Activated T-helper 1 cell treated with anti-CD3 and anti-CD28 coated beads, Interleukin-12 subunit alpha, Interleukin-12 subunit beta, Interleukin-2, Interleukin-4 antibody, amounts not matched to agents 30 ng/mL and 10 ng/mL and 1 ng/mL, durations not matched to agents 14 hours and 24 hours and 36 hours (primary cell): ENCODE results near the gene HEATR5A. TPM values are rescaled to one million over a fixed set of nuclear protein-coding genes. Genes with fewer than 3 reads are reported as not detected.
"Not testable (repeated sequence)": the region's sequence is repeated elsewhere in the genome, so short reads cannot be mapped to it uniquely, and the experiment has no call there.

Experiments
- DNase-seq: peaks from one replicate; pipeline ENCODE4 v3.0.0; 2021; ENCODE audit warnings: low spot score
- H3K27ac Mint-ChIP-seq: one replicate; pipeline ENCODE4 v1.8.0; 2021; ENCODE audit warnings: mild to moderate bottlenecking, mixed read lengths
- H3K27me3 Mint-ChIP-seq: one replicate; pipeline ENCODE4 v1.8.0; 2022; ENCODE audit warnings: mild to moderate bottlenecking, moderate library complexity, mixed read lengths; ENCODE audit not compliant: insufficient read depth
- H3K36me3 Mint-ChIP-seq: one replicate; pipeline ENCODE4 v1.8.0; 2021; ENCODE audit warnings: low read depth, mixed read lengths
- H3K4me1 Mint-ChIP-seq: one replicate; pipeline ENCODE4 v1.8.0; 2021; ENCODE audit warnings: low read depth, mixed read lengths
- H3K4me3 Mint-ChIP-seq: one replicate; pipeline ENCODE4 v1.8.0; 2021; ENCODE audit warnings: mild to moderate bottlenecking, moderate library complexity, mixed read lengths
- H3K9me3 Mint-ChIP-seq: one replicate; pipeline ENCODE4 v1.8.0; 2021; ENCODE audit warnings: mixed read lengths
- intact Hi-C: fragments of 100-400 bp; cut with micrococcal nuclease; formaldehyde crosslinking; loops from one replicate; pipeline ENCODE4 v1.15.1; 2024
- total RNA-seq: library from RNA; stranded (reverse); gene quantifications from 2 replicates; pipeline ENCODE4 v1.2.3, GENCODE V29; 2022

Gene HEATR5A
- total RNA-seq, 1 donor from 2014 or later: 26.4 TPM

GRCh38 chr14:31278883-31279282, 141.5 kb downstream of the HEATR5A start:
- Mint-ChIP-seq H3K36me3 (no peaks in the 10 kb centered on the region), H3K4me3 (no peak overlapping the region), H3K9me3 (peaks cover 26% of the 10 kb centered on the region), H3K27ac (no peak overlapping the region), H3K27me3 (no peaks in the 10 kb centered on the region), H3K4me1 (peaks cover 5% of the 10 kb centered on the region)
- no peak for DNase-seq
- intact Hi-C loops: no loop called here

GRCh38 chr14:31277085-31277484, 143.3 kb downstream of the HEATR5A start:
- intact Hi-C loops: no loop called here
- Mint-ChIP-seq H3K27ac (no peak overlapping the region), H3K27me3 (peaks cover 1% of the 10 kb centered on the region), H3K9me3 (peaks cover 27% of the 10 kb centered on the region), H3K36me3 (no peaks in the 10 kb centered on the region), H3K4me3 (no peak overlapping the region), H3K4me1 (peaks cover 12% of the 10 kb centered on the region)
- DNase-seq: no peak

DNA sequence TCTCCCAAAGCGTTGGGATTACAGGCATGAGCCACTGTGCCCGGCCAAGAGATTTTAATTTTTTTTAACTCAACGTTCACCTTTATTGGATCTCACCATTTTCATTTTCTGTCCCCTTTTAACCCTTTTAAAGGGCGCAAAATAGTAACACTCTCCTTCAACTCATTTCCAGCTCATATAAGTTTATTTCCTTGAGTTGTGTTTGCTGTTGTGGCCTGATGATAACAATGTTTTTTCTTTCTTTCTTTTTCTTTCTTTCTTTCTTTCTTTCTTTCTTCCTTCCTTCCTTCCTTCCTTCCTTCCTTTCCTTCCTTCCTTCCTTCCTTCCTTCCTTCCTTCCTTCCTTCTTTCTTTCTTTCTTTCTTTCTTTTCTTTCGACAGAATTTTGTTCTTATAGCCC, 143.9 kb downstream of the HEATR5A start:
- H3K27ac Mint-ChIP-seq, H3K36me3 Mint-ChIP-seq, intact Hi-C loops, H3K27me3 Mint-ChIP-seq, H3K4me3 Mint-ChIP-seq, DNase-seq: not testable (repeated sequence)
- H3K4me1 Mint-ChIP-seq: peaks cover 12% of the 10 kb centered on the region
- H3K9me3 Mint-ChIP-seq: peaks cover 25% of the 10 kb centered on the region

DNA sequence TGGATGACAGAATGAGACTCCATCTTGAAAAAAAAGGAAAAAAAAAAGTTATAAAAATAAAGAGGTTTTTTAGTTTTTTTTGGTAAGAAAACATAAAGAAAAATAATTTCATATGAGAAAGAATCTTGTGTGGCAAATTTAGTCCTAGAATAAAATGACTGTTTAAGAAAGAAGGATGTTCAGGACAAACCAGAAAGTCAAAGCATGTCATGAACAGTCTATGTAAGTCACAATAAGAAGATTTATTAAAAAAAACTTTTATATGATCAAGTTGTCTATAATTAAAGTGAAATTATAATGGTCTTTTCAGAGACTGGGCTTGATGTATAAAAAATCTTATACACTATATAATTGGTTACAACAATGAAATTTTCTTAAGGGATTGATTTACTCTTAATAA, 144.6 kb downstream of the HEATR5A start:
- Mint-ChIP-seq H3K9me3 (peaks cover 20% of the 10 kb centered on the region), H3K4me1 (peaks cover 12% of the 10 kb centered on the region), H3K27ac (no peak overlapping the region), H3K4me3 (no peak overlapping the region), H3K36me3 (no peaks in the 10 kb centered on the region), H3K27me3 (peaks cover 1% of the 10 kb centered on the region)
- intact Hi-C loops: no loop called here
- DNase-seq: no peak

DNA sequence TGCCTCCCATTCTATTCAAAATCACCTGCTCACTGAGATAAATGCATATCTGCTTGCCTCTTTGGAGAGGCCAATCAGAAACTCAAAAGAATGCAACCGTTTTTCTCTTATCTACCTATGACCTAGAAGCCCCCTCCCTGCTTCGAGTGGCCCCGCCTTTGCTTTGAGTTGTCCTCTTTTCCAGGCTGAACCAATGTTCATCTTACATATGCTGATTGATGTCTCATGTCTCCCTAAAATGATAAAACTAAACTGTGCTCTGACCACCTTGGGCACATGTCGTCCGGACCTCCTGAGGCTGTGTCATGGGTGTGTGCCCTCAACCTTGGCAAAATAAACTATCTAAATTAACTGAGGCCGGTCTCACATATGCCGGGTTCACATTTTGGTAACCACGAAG, 148.7 kb downstream of the HEATR5A start:
- H3K27me3 Mint-ChIP-seq: peaks cover 1% of the 10 kb centered on the region
- intact Hi-C loops: loop anchor here (5.0 kb wide), 1 partner anchor 64 kb away; the partner anchor contains the start of gene HECTD1
- DNase-seq: no peak
- peaks cover 10% of the 10 kb centered on the region for H3K9me3 Mint-ChIP-seq
- peaks cover 12% of the 10 kb centered on the region for H3K4me1 Mint-ChIP-seq
- H3K36me3 Mint-ChIP-seq: no peaks in the 10 kb centered on the region
- no peak overlapping the region for H3K27ac Mint-ChIP-seq
- no peak overlapping the region for H3K4me3 Mint-ChIP-seq

GRCh38 chr14:31270196-31270772, 150.1 kb downstream of the HEATR5A start:
- H3K27ac Mint-ChIP-seq: no peak overlapping the region
- DNase-seq: no peak
- peaks cover 1% of the 10 kb centered on the region for H3K27me3 Mint-ChIP-seq
- intact Hi-C loops: loop anchor here (1.0 to 5.0 kb wide), 2 partner anchors 63 to 86 kb away; partner anchors contain the start of gene HECTD1
- no peaks in the 10 kb centered on the region for H3K36me3 Mint-ChIP-seq
- H3K4me3 Mint-ChIP-seq: no peak overlapping the region
- peaks cover 12% of the 10 kb centered on the region for H3K4me1 Mint-ChIP-seq
- peaks cover 5% of the 10 kb centered on the region for H3K9me3 Mint-ChIP-seq

GRCh38 chr14:31269634-31270195, 150.6 kb downstream of the HEATR5A start:
- peaks cover 12% of the 10 kb centered on the region for H3K4me1 Mint-ChIP-seq
- H3K27me3 Mint-ChIP-seq: peaks cover 1% of the 10 kb centered on the region
- H3K4me3 Mint-ChIP-seq: no peak overlapping the region
- H3K27ac Mint-ChIP-seq: no peak overlapping the region
- intact Hi-C loops: loop anchor here (1.0 to 5.0 kb wide), 2 partner anchors 62 to 87 kb away; partner anchors contain the start of gene HECTD1
- no peaks in the 10 kb centered on the region for H3K36me3 Mint-ChIP-seq
- H3K9me3 Mint-ChIP-seq: peaks cover 5% of the 10 kb centered on the region
- DNase-seq: no peak

DNA sequence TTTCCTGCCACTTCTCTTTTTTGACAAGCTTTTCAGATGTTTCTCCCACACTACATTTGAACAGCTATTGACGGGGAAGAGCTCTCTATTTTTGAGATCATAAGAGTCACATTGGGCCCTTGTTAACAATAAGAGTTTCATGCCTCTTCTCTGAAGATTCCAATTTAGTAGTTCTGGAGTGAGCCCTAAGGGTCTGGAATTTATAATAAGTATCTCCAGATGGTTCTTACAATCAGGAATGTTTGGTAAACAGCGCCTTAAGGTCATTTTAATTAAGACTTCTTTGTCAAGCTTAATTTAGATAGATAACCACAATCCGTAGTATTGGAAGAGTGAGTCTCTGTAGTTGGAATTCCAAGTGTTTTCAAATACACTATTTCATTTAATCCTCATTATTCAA, 152.1 kb downstream of the HEATR5A start:
- no peaks in the 10 kb centered on the region for H3K9me3 Mint-ChIP-seq
- peaks cover 6% of the 10 kb centered on the region for H3K4me1 Mint-ChIP-seq
- no peak overlapping the region for H3K27ac Mint-ChIP-seq
- H3K4me3 Mint-ChIP-seq: no peak overlapping the region
- intact Hi-C loops: no loop called here
- peaks cover 1% of the 10 kb centered on the region for H3K27me3 Mint-ChIP-seq
- DNase-seq: no peak
- no peaks in the 10 kb centered on the region for H3K36me3 Mint-ChIP-seq

DNA sequence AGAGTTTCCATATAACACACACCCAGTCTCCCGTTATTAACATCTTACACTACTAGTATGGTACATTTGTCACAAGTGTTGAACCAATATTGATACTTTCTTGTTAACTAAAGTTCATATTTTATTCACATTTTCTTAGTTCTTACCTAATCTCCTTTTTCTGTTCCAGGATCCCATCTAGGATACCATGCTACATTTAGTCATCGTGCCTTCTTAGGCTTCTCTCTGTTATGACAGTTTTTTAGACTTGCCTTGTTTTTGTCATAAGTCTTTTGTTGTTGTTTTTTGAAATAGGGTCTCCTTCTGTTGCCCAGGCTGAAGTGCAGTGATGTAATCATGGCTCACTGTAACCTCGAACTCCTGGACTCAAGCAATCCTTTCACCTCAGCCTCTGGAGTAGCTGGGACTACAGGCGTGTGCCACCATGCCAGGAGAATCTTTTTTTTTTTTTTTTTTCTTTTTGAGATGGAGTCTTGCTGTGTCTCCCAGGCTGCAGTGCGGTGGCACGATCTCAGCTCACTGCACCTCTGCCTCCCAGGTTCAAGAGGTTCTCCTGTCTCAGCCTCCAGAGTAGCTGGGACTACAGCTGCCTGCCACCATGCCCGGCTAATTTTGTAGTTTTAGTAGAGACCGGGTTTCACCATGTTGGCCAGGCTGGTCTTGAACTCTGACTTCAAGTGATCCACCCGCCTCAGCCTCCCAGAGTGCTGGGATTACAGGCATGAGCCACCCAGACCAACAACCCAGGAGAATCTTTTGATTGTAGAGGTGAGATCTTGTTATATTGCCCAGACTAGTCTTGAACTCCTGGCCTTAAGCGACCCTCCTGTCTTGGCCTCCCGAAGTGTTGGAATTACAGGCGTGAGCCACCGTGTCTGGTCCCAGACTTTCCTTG, 153.7 kb downstream of the HEATR5A start:
- peaks cover 3% of the 10 kb centered on the region for H3K27me3 Mint-ChIP-seq
- no peaks in the 10 kb centered on the region for H3K36me3 Mint-ChIP-seq
- no peaks in the 10 kb centered on the region for H3K9me3 Mint-ChIP-seq
- H3K4me3 Mint-ChIP-seq: no peak overlapping the region
- intact Hi-C loops: no loop called here
- DNase-seq: no peak
- H3K27ac Mint-ChIP-seq: no peak overlapping the region
- H3K4me1 Mint-ChIP-seq: no peaks in the 10 kb centered on the region

DNA sequence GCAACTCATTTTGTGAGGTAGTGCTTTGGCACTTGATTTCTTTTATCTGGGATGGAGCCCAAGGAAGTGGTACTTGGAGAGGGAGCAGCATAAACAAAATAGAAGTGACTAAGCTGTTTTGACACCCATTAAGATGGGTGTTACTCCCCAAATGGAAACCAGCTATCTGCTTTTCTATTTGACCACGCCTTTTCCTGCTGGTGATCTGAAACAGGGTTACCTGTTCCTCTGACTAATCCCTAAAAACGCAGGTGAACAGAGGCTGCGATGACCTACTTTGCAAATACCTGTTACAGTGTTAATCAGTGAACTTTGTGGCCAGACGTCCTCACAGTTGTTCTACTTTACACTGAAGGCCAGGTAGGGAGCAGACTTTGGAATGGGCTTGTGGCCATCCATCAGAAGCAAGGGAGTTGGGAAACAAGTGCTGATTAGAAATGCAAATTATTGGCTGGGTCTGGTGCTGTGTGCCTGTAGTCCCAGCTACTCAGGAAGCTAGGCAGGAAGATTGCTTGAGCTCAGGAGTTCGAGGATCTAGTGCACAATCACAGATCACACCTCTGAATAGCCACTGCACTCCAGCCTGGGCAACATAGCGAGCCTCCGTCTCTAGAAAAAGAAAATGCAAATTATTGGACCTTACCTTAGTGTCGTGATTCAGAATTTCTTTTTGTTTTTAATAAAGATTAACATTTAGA, 154.5 kb downstream of the HEATR5A start:
- peaks cover 3% of the 10 kb centered on the region for H3K27me3 Mint-ChIP-seq
- H3K27ac Mint-ChIP-seq: no peak overlapping the region
- no peaks in the 10 kb centered on the region for H3K36me3 Mint-ChIP-seq
- intact Hi-C loops: no loop called here
- H3K9me3 Mint-ChIP-seq: no peaks in the 10 kb centered on the region
- no peak for DNase-seq
- H3K4me1 Mint-ChIP-seq: no peaks in the 10 kb centered on the region
- H3K4me3 Mint-ChIP-seq: no peak overlapping the region

DNA sequence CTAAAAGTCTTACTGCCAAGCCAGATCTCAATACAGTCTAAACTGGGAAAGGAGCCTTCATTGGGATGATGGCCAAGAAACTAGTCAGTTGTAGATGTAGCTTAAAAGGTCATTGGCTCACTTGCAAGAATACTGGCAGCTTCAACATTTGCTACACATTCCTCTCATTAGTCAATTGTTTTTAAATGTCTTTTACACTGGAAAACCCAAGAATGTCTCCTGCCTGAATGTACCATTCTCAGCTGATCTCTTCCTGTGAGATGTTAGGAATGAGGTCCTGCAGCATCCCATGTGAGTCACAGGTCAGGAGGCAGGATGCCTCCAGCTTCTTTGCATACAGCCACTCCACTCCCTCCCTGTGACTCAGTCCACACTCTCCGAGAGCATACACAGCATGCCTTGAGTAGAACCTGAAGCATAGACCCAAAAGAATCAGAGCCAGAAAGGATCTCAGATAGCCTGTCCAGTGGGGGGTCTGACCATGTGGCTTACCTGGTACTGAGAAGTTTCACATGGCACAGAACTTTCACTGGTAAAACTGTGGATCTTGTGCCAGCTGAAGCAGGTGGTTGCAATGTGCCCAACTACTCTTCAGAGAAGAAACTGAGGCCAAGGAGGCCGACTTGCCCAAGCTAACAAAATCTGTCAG, 156.7 kb downstream of the HEATR5A start:
- Mint-ChIP-seq H3K27me3 (peaks cover 3% of the 10 kb centered on the region), H3K4me1 (no peaks in the 10 kb centered on the region), H3K4me3 (no peak overlapping the region), H3K36me3 (no peaks in the 10 kb centered on the region), H3K27ac (no peak overlapping the region), H3K9me3 (no peaks in the 10 kb centered on the region)
- DNase-seq: no peak
- intact Hi-C loops: no loop called here

DNA sequence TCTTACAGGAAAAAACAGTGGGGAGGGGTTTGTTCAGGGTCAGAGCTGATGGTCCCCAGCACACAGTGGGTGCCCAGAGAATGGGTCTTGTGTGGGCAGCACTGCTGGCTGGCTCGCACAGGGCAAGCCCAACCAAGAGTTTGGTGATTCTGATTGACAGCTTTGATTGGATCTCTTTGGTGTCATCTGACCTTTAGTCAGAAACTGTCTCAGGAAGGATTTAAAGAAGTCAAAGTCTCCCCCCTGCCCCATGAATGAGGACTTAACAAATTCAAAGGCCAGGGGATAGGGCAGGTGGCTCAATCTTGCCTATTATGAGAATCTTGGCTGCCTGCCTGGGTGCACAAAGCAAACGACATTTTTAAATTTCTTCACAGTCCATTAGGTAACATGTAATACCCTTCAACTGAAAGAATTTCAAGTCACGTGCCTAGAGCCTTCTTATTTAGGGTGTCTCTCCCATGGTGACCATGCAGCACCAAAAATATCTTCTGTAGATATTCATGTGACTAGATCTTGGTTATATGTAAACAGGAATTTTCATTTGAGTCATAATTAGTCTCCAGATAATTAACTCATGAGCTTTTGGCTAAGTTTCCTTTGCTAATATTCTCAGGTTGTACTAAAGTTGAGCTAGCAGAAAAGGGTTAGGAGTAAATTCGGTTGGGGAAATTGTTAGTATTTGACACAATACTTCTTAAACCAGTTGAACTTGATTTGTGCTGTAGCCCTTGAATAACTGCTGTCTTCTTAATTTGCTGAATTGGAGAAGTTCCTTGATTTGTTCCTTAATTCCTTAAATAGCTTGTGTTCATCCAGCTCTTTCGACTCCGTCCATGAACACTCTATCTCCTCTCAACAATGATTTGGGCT, 158.3 kb downstream of the HEATR5A start:
- no peaks in the 10 kb centered on the region for H3K4me1 Mint-ChIP-seq
- peaks cover 3% of the 10 kb centered on the region for H3K27me3 Mint-ChIP-seq
- DNase-seq: no peak
- H3K27ac Mint-ChIP-seq: no peak overlapping the region
- H3K36me3 Mint-ChIP-seq: no peaks in the 10 kb centered on the region
- intact Hi-C loops: no loop called here
- H3K4me3 Mint-ChIP-seq: no peak overlapping the region
- H3K9me3 Mint-ChIP-seq: no peaks in the 10 kb centered on the region
